Measurements from ENCODE around the gene SENP1.

Gene SENP1

DNA sequence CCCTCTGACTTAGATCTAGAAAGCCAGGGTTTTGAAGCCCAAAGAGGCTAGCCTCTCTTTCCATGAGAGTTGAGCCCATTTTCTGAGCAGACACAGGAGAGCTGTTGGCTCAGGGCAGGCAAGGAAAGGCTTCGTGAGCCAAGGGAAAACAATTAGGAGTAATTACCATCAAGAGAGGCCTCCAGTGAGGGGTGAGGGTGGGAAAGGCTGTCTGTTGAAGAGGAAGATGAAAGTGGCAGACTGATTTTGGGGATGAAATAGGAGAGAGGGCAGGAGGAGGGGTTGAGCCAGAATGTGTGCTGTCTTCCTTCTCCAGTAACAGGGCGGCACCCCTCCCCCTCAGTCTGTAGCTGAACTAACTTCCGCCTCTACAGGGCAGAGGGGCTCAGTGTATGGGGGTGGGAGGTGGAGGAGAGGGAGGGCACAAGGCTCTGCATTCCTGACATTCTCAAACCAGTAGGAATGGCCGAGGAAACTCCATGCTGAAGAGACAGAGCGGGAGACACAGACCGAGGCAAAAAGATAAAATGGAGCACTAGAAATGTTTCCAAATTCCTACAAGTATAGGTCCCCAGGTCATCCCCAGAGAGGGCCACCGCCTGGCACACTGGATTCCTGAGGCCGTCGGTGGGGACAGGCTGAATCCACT lies 68.5 kb downstream of the SENP1 start:
- 0 to 5% methylated on average over 2 to 7 of the region's 9 CpGs for WGBS, 2 experiments (ENCODE audit: insufficient coverage in 2 of 2)
- Histone ChIP-seq H3K36me3 (ENCODE audit: control insufficient read depth, insufficient read depth, low read length) (no peaks in the 10 kb centered on the region), H3K4me1 (ENCODE audit: control insufficient read depth, insufficient read depth, low read length, poor library complexity, severe bottlenecking) (peaks cover 22% of the 10 kb centered on the region), H3K9me3 (ENCODE audit: control insufficient read depth, low read length) (no peaks in the 10 kb centered on the region), H3K27ac (ENCODE audit: low read depth, low read length, severe bottlenecking) (peak overlapping the region; percentile 96), H3K4me3 (ENCODE audit: extremely low read depth, insufficient read depth, low read length, poor library complexity, severe bottlenecking) (no peak overlapping the region)

DNA sequence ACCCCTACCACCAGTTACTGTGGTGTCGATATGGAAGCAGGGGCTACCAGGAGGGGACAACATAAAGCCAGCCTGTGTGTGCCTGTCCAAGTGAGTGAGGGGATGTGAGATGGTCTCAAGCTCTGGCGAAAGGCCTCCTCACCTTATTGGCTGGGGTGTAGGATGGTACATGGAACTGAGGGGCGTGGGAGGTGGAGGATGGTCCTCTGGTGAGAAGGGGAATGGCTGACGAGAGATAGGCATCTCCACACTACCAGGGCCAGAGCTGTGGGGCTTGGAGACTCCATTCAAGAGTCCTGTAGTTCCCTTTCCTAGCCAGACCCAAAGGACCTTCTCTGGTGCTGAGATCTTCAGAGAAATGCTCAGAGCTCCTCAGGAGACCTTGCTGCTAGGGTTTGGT lies 69.1 kb downstream of the SENP1 start:
- H3K9me3 ChIP-seq (ENCODE audit: control insufficient read depth, low read length): no peaks in the 10 kb centered on the region
- peak overlapping the region; percentile 96 for H3K27ac ChIP-seq (ENCODE audit: low read depth, low read length, severe bottlenecking)
- WGBS, 2 experiments (ENCODE audit: insufficient coverage in 2 of 2): 60 to 100% methylated on average over 2 of the region's 4 CpGs
- H3K36me3 ChIP-seq (ENCODE audit: control insufficient read depth, insufficient read depth, low read length): no peaks in the 10 kb centered on the region
- no peak overlapping the region for H3K4me3 ChIP-seq (ENCODE audit: extremely low read depth, insufficient read depth, low read length, poor library complexity, severe bottlenecking)
- H3K4me1 ChIP-seq (ENCODE audit: control insufficient read depth, insufficient read depth, low read length, poor library complexity, severe bottlenecking): peaks cover 23% of the 10 kb centered on the region

DNA sequence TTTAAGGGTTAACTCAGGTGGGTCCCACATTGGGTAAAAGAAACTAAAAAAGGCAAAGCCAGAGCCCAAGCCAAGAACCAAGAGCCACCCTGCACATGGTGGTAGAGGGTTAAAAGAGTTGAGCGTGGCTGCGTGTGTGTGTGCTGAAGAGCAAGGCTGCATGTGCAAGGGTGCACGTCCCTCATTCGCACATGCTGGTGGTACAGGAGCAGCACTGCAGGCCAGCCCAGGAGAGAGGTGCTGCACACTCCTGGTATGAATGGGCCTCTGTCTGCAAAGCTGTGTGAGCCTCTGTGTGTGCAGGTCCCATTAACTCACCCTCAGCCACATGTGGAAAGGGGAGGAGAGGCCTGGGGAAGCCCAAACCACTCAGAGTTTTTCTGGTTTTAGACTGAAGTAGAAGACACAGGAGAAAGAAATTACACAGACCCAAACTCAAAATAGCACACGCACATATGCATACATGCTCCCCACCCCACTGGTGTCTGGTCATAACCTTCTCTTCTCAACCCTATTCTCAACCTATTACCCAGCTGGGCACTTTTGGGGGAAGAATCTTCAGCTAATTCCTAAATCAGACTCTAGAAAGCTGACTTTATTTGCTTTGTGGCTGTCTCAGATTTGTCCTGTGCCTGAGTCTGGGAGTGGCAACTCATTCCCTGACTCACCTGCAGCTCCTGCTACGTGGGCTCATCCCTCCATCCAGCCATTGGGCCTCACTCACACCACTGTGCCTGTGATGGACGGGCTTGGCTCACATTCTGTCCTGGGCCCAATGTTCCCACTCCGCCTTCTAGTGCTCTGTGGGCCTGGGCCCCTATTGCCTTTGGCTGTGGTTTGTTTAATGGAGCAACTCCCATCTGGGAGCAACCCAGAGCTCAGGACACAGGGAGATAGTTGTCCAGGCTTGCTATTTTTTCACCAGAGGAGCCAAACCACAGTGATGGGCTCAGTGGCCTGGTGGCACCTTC lies 70.8 kb downstream of the SENP1 start:
- Histone ChIP-seq H3K4me3 (ENCODE audit: extremely low read depth, insufficient read depth, low read length, poor library complexity, severe bottlenecking) (no peak overlapping the region), H3K27ac (ENCODE audit: low read depth, low read length, severe bottlenecking) (no peak overlapping the region), H3K4me1 (ENCODE audit: control insufficient read depth, insufficient read depth, low read length, poor library complexity, severe bottlenecking) (peaks cover 28% of the 10 kb centered on the region), H3K36me3 (ENCODE audit: control insufficient read depth, insufficient read depth, low read length) (no peaks in the 10 kb centered on the region), H3K9me3 (ENCODE audit: control insufficient read depth, low read length) (no peaks in the 10 kb centered on the region)
- WGBS, 2 experiments (ENCODE audit: insufficient coverage in 2 of 2): 92 to 94% methylated on average over 5 to 7 of the region's 8 CpGs

DNA sequence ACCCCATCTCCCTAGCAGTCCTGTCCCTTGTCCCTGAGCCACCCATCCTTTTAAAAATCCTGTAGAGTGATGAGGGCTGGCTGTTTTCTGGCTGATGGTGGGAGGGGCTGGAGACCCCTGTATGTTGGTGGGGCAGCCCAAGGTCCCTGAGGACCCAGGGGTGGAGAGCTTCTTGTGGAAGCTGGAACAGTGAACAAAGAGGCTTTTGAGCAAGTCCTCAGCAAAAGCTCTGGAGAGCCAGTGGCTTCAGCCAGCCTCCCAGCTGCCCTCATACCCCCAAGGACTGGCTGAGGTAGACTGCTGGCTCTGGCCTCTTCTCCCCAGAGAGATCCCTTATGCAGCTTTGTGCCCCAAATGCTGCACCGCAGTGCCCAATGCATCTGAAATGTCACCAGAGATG lies 72.4 kb downstream of the SENP1 start:
- Histone ChIP-seq H3K36me3 (ENCODE audit: control insufficient read depth, insufficient read depth, low read length) (no peaks in the 10 kb centered on the region), H3K4me3 (ENCODE audit: extremely low read depth, insufficient read depth, low read length, poor library complexity, severe bottlenecking) (no peak overlapping the region), H3K9me3 (ENCODE audit: control insufficient read depth, low read length) (no peaks in the 10 kb centered on the region), H3K27ac (ENCODE audit: low read depth, low read length, severe bottlenecking) (no peak overlapping the region), H3K4me1 (ENCODE audit: control insufficient read depth, insufficient read depth, low read length, poor library complexity, severe bottlenecking) (peaks cover 44% of the 10 kb centered on the region)
- WGBS, 2 experiments (ENCODE audit: insufficient coverage in 2 of 2): no CpG with 5 or more reads among the region's 1 CpG

DNA sequence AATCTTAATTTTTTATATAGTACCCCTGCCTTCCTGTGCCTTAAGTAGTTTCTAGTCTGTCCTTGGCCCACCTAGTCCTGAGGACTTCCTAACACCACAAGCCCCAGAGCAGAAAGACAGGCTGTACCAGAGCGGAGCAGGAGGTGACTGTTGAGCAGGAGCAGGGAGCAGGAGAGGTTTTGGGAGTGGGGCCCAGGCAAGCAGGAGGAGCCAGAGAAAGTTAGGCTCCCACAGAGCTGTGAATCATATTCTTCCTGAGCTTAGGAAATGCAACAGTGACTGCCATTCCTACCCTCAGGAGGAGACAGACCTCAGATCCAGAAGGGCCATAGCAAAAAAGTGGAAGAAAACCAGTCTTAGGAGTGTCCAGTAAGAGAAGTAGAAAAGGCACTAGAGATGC lies 73.3 kb downstream of the SENP1 start:
- Histone ChIP-seq H3K36me3 (ENCODE audit: control insufficient read depth, insufficient read depth, low read length) (no peaks in the 10 kb centered on the region), H3K9me3 (ENCODE audit: control insufficient read depth, low read length) (no peaks in the 10 kb centered on the region), H3K4me3 (ENCODE audit: extremely low read depth, insufficient read depth, low read length, poor library complexity, severe bottlenecking) (no peak overlapping the region), H3K4me1 (ENCODE audit: control insufficient read depth, insufficient read depth, low read length, poor library complexity, severe bottlenecking) (peaks cover 47% of the 10 kb centered on the region), H3K27ac (ENCODE audit: low read depth, low read length, severe bottlenecking) (no peak overlapping the region)
- WGBS, 2 experiments (ENCODE audit: insufficient coverage in 2 of 2): 100% methylated on average over 1 of the region's 1 CpG; no CpG with 5 or more reads in 1 of the 2 experiments

DNA sequence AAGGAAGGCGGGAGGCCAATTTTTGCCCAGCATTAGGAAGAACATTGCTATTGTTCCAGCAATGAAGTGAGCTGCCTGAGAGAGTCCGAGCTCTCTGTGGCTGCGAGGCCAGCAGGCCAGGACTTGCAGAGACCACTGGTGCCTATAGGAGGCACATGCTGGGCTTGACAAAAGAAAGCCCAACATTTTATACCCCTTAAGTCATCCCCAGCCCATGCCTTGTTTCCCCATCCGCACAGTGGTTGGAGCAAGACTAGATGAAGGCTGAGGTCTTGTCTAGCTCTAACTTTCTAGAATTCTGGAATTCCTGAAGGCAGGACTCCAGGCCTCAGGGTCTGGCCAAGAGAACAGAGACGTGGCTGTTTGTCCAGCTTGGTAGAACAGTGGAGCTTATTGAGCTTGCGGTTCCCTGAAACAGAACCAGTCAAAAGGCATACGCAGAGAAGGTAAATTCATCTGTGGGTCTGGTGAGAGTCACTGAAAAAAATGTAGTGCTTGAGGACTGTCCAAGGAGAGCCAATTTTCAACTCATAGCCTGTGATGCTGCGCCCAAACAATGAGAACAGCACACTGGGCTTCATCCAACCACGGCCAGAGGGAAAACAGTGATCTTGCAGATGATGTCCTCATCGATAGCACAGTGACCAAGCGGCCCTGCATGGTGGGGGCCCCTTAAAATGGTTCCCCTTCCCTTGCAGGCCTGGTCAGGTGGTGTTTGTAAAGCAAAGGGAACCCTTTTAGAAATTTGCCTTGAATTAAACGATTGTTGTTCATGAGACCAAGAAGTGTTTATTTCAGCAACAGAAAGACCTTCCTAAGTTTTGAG lies 74.5 kb downstream of the SENP1 start:
- no peaks in the 10 kb centered on the region for H3K36me3 ChIP-seq (ENCODE audit: control insufficient read depth, insufficient read depth, low read length)
- H3K4me3 ChIP-seq (ENCODE audit: extremely low read depth, insufficient read depth, low read length, poor library complexity, severe bottlenecking): no peak overlapping the region
- H3K4me1 ChIP-seq (ENCODE audit: control insufficient read depth, insufficient read depth, low read length, poor library complexity, severe bottlenecking): peaks cover 44% of the 10 kb centered on the region
- no peak overlapping the region for H3K27ac ChIP-seq (ENCODE audit: low read depth, low read length, severe bottlenecking)
- H3K9me3 ChIP-seq (ENCODE audit: control insufficient read depth, low read length): no peaks in the 10 kb centered on the region
- 85 to 95% methylated on average over 10 to 11 of the region's 12 CpGs for WGBS, 2 experiments (ENCODE audit: insufficient coverage in 2 of 2)

DNA sequence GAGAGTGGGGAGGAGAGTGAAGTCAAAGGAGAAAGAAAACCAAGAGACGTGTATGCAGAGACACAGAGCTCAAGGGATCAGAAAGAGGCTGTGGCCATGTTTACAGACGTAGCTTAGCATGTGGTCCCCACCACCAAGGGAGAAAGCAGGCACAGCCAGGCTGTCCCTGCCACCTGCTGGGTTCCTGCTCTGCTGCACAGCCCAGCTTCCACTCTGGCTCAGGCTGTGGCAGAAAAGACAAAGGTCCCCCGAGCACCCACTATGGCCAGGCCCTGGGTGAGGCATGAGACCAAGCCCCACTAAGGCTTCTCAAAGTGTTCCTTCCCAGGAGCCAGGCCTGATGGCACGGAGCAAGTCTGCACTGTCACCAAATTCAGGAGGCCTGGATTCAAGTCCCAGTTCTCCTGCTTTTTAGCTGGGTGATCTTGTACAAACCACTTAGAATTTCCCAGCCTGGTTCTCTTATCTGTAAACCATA lies 75.7 kb downstream of the SENP1 start:
- Histone ChIP-seq H3K4me1 (ENCODE audit: control insufficient read depth, insufficient read depth, low read length, poor library complexity, severe bottlenecking) (peaks cover 48% of the 10 kb centered on the region), H3K9me3 (ENCODE audit: control insufficient read depth, low read length) (no peaks in the 10 kb centered on the region), H3K36me3 (ENCODE audit: control insufficient read depth, insufficient read depth, low read length) (no peaks in the 10 kb centered on the region), H3K4me3 (ENCODE audit: extremely low read depth, insufficient read depth, low read length, poor library complexity, severe bottlenecking) (no peak overlapping the region), H3K27ac (ENCODE audit: low read depth, low read length, severe bottlenecking) (peak overlapping the region; percentile 6)
- 80 to 85% methylated on average over 4 of the region's 4 CpGs for WGBS, 2 experiments (ENCODE audit: insufficient coverage in 2 of 2)

DNA sequence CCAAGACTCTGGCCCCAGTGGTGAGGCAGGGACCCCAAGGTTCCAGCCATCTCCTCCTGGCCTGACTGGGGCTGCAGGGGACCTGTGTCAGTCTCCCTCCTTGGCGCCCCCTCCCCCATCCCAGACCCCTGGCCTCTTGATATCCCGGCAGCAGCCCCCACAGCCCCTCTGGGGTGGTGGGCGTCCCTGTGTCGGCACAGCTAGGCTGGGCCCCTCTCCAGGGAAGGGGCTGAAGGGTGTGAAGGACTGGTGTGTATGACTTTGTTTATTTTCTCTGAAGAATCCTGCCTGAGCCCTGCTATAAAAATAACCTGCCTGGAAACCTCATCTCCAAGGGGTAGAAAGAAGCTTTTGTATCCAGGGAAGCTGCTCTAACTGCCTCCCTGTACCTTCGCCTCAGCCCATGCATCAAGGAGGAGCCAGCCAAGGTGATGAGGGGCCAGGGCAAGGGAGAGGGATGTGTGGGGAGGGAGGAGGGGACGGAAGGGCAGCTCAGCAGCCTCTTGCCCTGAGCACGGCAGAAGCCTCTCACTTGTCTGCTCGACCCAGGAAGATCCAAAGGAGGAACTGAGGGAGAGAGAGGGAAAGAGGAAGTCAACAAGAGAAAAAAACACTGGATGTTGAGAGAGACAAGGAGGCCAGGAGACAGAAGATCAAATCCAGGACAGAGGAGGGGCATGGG lies 76.2 kb downstream of the SENP1 start:
- WGBS, 2 experiments (ENCODE audit: insufficient coverage in 2 of 2): 55 to 57% methylated on average over 4 to 6 of the region's 8 CpGs
- no peaks in the 10 kb centered on the region for H3K9me3 ChIP-seq (ENCODE audit: control insufficient read depth, low read length)
- H3K4me3 ChIP-seq (ENCODE audit: extremely low read depth, insufficient read depth, low read length, poor library complexity, severe bottlenecking): no peak overlapping the region
- H3K36me3 ChIP-seq (ENCODE audit: control insufficient read depth, insufficient read depth, low read length): no peaks in the 10 kb centered on the region
- H3K27ac ChIP-seq (ENCODE audit: low read depth, low read length, severe bottlenecking): peak overlapping the region; percentile 6
- H3K4me1 ChIP-seq (ENCODE audit: control insufficient read depth, insufficient read depth, low read length, poor library complexity, severe bottlenecking): peaks cover 52% of the 10 kb centered on the region

DNA sequence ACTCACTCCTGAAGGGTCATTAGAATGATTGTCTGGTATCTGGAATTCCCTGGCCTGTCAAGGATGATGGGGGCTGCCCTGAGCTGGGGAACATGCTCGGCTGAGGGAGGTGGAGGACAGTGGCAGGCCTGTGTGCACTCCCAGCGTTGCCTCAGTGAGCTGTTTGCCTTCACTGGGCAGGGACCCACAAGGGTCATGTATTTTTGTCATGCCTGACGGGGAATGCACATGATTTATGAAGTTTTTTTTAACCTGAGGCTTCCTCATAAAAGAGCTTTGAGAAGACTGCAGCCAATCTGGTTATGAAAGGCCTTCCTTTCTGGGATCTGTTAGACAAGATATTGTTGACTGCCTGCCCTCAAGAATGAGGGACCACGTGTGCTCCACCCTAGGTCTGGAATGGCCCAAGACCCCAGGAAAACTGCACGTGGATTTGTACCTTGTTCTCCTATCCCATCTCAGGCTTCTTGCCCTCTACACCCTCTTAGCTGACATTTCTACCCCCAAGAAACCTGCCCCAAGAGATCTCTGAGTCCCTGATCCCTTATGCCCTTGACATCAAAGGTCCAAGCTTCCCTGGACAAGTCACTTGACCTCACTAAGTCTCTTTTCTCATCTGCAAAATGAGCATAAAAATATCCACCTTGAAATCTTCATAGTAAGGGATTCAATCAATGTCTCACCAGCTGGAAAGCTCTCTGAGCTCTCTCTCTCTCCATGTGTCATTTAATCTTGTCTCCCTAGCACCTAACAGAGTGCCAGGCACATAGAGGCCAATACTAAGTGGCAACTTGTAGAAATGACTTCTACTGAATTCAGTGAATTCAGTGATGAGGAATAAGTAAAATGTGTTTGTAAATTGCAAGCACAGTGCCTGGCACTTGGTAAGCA lies 77.1 kb downstream of the SENP1 start:
- Histone ChIP-seq H3K4me3 (ENCODE audit: extremely low read depth, insufficient read depth, low read length, poor library complexity, severe bottlenecking) (no peak overlapping the region), H3K9me3 (ENCODE audit: control insufficient read depth, low read length) (no peaks in the 10 kb centered on the region), H3K4me1 (ENCODE audit: control insufficient read depth, insufficient read depth, low read length, poor library complexity, severe bottlenecking) (peaks cover 52% of the 10 kb centered on the region), H3K36me3 (ENCODE audit: control insufficient read depth, insufficient read depth, low read length) (no peaks in the 10 kb centered on the region), H3K27ac (ENCODE audit: low read depth, low read length, severe bottlenecking) (peak overlapping the region; percentile 18)
- WGBS, 2 experiments (ENCODE audit: insufficient coverage in 2 of 2): 74 to 80% methylated on average over 4 of the region's 5 CpGs
